Lung (tissue), 12 donors: Measurements from ENCODE around the gene BATF. TPM values are rescaled to one million over a fixed set of nuclear protein-coding genes. Genes with fewer than 3 reads are reported as not detected.

Experiments
- ATAC-seq: fragments of 200-7000 bp; cut with Tn5 transposase; one replicate; pipeline ENCODE4 v1.9.1; 2020; ENCODE audit warnings: moderate number of reproducible peaks; ENCODE audit not compliant: insufficient read depth, low FRiP score
- DNase-seq, 3 donors: peaks; one replicate each; pipeline ENCODE4 v3.0.0-alpha.2; 2013 to 2017
- H3K27ac ChIP-seq, 2 donors: one replicate each; pipeline ENCODE4 v1.5.1; 2013; ENCODE audit warnings: mild to moderate bottlenecking in 2 of 2, moderate library complexity in 2 of 2, control low read depth in 1 of 2, inconsistent platforms in 1 of 2, low read depth in 1 of 2, low read length in 1 of 2
- H3K27me3 ChIP-seq, 3 donors: one replicate each; pipeline ENCODE4 v1.5.1; 2013; ENCODE audit warnings: low read length in 2 of 3; ENCODE audit not compliant: control insufficient read depth in 3 of 3, insufficient read depth in 3 of 3
- H3K36me3 ChIP-seq, 4 donors: one replicate each; pipeline ENCODE4 v1.5.1; 2013; ENCODE audit warnings: low read length in 4 of 4, mild to moderate bottlenecking in 1 of 4, moderate library complexity in 1 of 4; ENCODE audit not compliant: control insufficient read depth in 4 of 4, insufficient read depth in 4 of 4
- H3K4me1 ChIP-seq, 5 donors: one replicate each; pipeline ENCODE4 v1.5.1; 2013; ENCODE audit warnings: low read length in 5 of 5, mild to moderate bottlenecking in 2 of 5, moderate library complexity in 1 of 5; ENCODE audit not compliant: control insufficient read depth in 5 of 5, insufficient read depth in 5 of 5
- H3K4me3 ChIP-seq: one replicate; pipeline ENCODE4 v1.5.1; 2013; ENCODE audit warnings: mild to moderate bottlenecking, control low read depth, moderate library complexity
- H3K9ac ChIP-seq, 2 donors: one replicate each; pipeline ENCODE4 v1.5.1; 2013; ENCODE audit warnings: low read length in 2 of 2, control low read depth in 1 of 2; ENCODE audit not compliant: insufficient read depth in 1 of 2
- H3K9me3 ChIP-seq, 4 donors: one replicate each; pipeline ENCODE4 v1.5.1; 2013; ENCODE audit warnings: low read length in 3 of 4, mild to moderate bottlenecking in 1 of 4, moderate library complexity in 1 of 4; ENCODE audit not compliant: control insufficient read depth in 4 of 4, insufficient read depth in 3 of 4
- CTCF ChIP-seq: IDR thresholded peaks from 2 replicates; pipeline ENCODE4 v1.5.1; 2012; ENCODE audit warnings: mild to moderate bottlenecking; ENCODE audit errors: control extremely low read depth, extremely low read depth
- WGBS, 2 donors: extraction: QIAGEN DNeasy Blood & Tissue Kit; methylation state at CpG; one replicate each; pipeline ENCODE4 v1.1.7; 2013; 5-methylcytosine and 5-hydroxymethylcytosine counted together
- polyA plus RNA-seq, 2 donors: library from polyadenylated mRNA; stranded (reverse); fragments of 200-250 nt; gene quantifications; one replicate each; pipeline ENCODE4 v1.2.1, GENCODE V29; 2013
- total RNA-seq, 2 donors: library from RNA; depleted of rRNA in 1 of 2; stranded (reverse); fragments of >200 nt in 1 of 2; gene quantifications; one replicate each; pipeline ENCODE4 v1.2.1, GENCODE V29; 2014 to 2021
- donor health status: control.
- donor health status: control.
- donor health status: Bipolar disorder and iron deficiency.
- donor health status: healthy.
- donor health status: DM: yes; HTN: yes; CAD: no.

BATF gene
- total and polyA plus RNA-seq, 4 donors, result 7.4 to 74.3 (median 11.7) TPM

- H3K27me3 ChIP-seq, result no peaks in the 10 kb centered on the region
- no peak for TF ChIP-seq CTCF
- peaks cover 0 to 4% (median 0%) of the 10 kb centered on the region in 4 donors for H3K9me3 ChIP-seq
- 44 to 74% methylated on average over 2 of the region's 2 CpGs for WGBS, 2 donors
- DNase-seq (peak; percentile 46 to 71 (median 54)), ATAC-seq (no peak)
- H3K36me3 ChIP-seq, result no peaks in the 10 kb centered on the region
- H3K9ac ChIP-seq, result no peak overlapping the region
- no peak overlapping the region for H3K4me3 ChIP-seq
- H3K27ac ChIP-seq, result no peak overlapping the region
- H3K4me1 ChIP-seq, result peaks cover 0 to 5% (median 0%) of the 10 kb centered on the region in 5 donors
These were observed 32.2 kb downstream of the BATF start for GRCh38 chr14:75554482-75554881.

GRCh38 chr14:75558440-75558839, 36.2 kb downstream of the BATF start:
- WGBS, 2 donors, result 91 to 92% methylated on average over 5 of the region's 5 CpGs
- DNase-seq, result no peak
- ATAC-seq, result no peak
- Histone ChIP-seq H3K27ac (no peak overlapping the region), H3K9me3 (peaks cover 0 to 4% (median 0%) of the 10 kb centered on the region in 4 donors), H3K4me1 (peaks cover 0 to 9% (median 0%) of the 10 kb centered on the region in 5 donors), H3K27me3 (peaks cover 0 to 3% (median 0%) of the 10 kb centered on the region in 3 donors), H3K4me3 (no peak overlapping the region), H3K9ac (no peak overlapping the region), H3K36me3 (no peaks in the 10 kb centered on the region)
- TF ChIP-seq CTCF, result no peak

GRCh38 chr14:75559045-75559444, 36.8 kb downstream of the BATF start:
- H3K4me1 ChIP-seq, result peaks cover 0 to 8% (median 0%) of the 10 kb centered on the region in 5 donors
- no peak for ATAC-seq
- WGBS, 2 donors, result 83 to 92% methylated on average over 5 to 6 of the region's 6 CpGs
- no peak overlapping the region for H3K4me3 ChIP-seq
- H3K27ac ChIP-seq, result no peak overlapping the region
- TF ChIP-seq CTCF, result no peak
- H3K9me3 ChIP-seq, result peaks cover 0 to 4% (median 0%) of the 10 kb centered on the region in 4 donors
- H3K27me3 ChIP-seq, result peaks cover 0 to 3% (median 0%) of the 10 kb centered on the region in 3 donors
- no peak for DNase-seq
- no peak overlapping the region for H3K9ac ChIP-seq
- no peaks in the 10 kb centered on the region for H3K36me3 ChIP-seq
